ENCODE data around the gene TEF.
A peak's percentile ranks its signal among the peaks of the same experiment; 100 is the strongest.

TEF gene

DNA sequence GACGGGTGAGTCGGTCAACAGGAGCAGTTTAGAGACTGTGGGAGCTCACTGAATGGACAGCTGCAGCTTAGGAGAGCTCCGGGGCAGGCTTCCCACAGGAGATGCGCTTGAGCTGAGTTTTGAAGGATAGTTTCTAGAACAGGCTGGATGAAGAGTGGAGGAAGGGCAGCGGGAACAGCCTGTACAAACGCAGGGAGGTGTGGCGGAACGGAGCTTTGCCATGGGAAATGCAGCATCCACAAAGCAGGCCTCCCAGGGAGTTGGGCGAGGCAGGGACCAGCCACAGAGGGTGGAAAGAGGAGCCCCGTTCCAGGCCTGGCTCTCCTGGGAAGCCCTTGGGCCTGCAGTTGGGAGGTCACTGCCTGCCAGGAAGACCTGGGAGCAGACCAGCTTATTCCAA lies 26.8 kb upstream of the TEF start:
- Histone ChIP-seq H3K4me3 (ENCODE audit: extremely low read depth, insufficient read depth, low read length, poor library complexity, severe bottlenecking) (no peak overlapping the region), H3K36me3 (ENCODE audit: control insufficient read depth, insufficient read depth, low read length) (peaks cover 70% of the 10 kb centered on the region)
- WGBS, 2 experiments (ENCODE audit: insufficient coverage in 2 of 2): 95 to 96% methylated on average over 10 of the region's 10 CpGs

DNA sequence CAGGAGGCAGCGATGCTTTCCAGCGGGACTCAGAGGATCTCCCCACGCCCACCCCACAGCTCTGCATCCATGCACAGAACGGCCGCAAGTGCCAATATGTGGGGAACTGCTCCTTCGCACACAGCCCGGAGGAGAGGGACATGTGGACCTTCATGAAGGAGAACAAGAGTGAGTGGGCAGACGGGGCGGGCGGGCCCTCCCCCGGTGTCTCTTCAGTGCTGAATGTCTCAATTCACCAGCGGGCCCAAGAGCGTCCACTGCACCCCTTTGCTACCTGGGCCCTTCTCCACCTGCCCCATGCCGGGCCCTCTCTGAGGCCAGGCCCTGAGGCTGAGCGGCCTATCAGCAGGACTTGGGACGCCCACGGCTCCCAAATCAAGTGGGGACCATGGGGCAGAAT lies 25.8 kb upstream of the TEF start:
- Histone ChIP-seq H3K9me3 (ENCODE audit: control insufficient read depth, low read length) (no peaks in the 10 kb centered on the region), H3K4me1 (ENCODE audit: control insufficient read depth, insufficient read depth, low read length, poor library complexity, severe bottlenecking) (peaks cover 32% of the 10 kb centered on the region), H3K27ac (ENCODE audit: low read depth, low read length, severe bottlenecking) (no peak overlapping the region), H3K36me3 (ENCODE audit: control insufficient read depth, insufficient read depth, low read length) (peaks cover 63% of the 10 kb centered on the region), H3K4me3 (ENCODE audit: extremely low read depth, insufficient read depth, low read length, poor library complexity, severe bottlenecking) (no peak overlapping the region)
- 93 to 97% methylated on average over 14 to 15 of the region's 17 CpGs for WGBS, 2 experiments (ENCODE audit: insufficient coverage in 2 of 2)

More for the DNA sequence above, 26.8 kb upstream of the TEF start:
- H3K27ac ChIP-seq (ENCODE audit: low read depth, low read length, severe bottlenecking): no peak overlapping the region
- H3K4me1 ChIP-seq (ENCODE audit: control insufficient read depth, insufficient read depth, low read length, poor library complexity, severe bottlenecking): peaks cover 31% of the 10 kb centered on the region
- no peaks in the 10 kb centered on the region for H3K9me3 ChIP-seq (ENCODE audit: control insufficient read depth, low read length)

DNA sequence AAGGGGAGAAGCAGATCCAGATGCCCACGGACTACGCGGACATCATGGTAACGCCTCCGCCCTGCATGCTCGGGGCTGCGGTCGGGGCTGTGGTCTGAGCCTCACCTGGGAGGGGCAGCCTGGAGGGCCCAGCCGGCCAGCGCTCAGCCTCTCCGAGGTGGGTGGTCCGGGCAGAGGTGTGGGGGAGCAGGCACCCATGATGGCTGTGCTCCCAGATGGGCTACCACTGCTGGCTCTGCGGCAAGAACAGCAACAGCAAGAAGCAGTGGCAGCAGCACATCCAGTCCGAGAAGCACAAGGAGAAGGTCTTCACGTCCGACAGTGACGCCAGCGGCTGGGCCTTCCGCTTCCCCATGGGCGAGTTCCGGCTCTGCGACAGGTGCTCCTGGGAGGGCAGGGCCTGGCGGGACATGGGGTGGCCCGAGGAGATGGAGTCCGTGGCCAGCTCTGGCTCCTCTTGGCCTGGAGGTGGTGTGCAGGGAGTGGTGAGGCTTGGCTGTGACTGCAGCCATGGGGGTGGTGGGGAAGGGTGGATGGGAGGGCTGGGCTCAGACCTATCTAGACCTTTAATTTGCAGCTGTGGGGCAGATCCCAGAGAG lies 25.2 kb upstream of the TEF start:
- Histone ChIP-seq H3K4me3 (ENCODE audit: extremely low read depth, insufficient read depth, low read length, poor library complexity, severe bottlenecking) (no peak overlapping the region), H3K36me3 (ENCODE audit: control insufficient read depth, insufficient read depth, low read length) (peaks cover 58% of the 10 kb centered on the region), H3K27ac (ENCODE audit: low read depth, low read length, severe bottlenecking) (no peak overlapping the region), H3K4me1 (ENCODE audit: control insufficient read depth, insufficient read depth, low read length, poor library complexity, severe bottlenecking) (peaks cover 26% of the 10 kb centered on the region), H3K9me3 (ENCODE audit: control insufficient read depth, low read length) (no peaks in the 10 kb centered on the region)
- WGBS, 2 experiments (ENCODE audit: insufficient coverage in 2 of 2): 96 to 97% methylated on average over 15 to 25 of the region's 25 CpGs

DNA sequence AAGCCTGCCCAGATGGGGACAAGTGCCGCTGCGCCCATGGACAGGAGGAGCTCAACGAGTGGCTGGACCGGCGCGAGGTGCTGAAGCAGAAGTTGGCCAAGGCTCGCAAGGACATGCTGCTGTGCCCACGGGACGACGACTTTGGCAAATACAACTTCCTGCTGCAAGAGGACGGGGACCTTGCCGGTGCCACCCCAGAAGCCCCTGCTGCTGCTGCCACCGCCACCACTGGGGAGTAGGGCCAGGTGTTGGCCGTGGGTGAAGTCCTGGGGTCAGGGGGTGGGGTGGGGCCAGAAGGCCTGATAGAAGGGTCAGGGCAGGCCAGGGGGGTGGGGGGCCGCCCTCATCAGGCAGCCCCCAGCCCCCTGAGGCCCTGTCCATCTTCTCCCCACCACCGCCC lies 24.6 kb upstream of the TEF start:
- H3K9me3 ChIP-seq (ENCODE audit: control insufficient read depth, low read length): no peaks in the 10 kb centered on the region
- 96 to 98% methylated on average over 10 to 12 of the region's 16 CpGs for WGBS, 2 experiments (ENCODE audit: insufficient coverage in 2 of 2)
- H3K4me1 ChIP-seq (ENCODE audit: control insufficient read depth, insufficient read depth, low read length, poor library complexity, severe bottlenecking): peaks cover 19% of the 10 kb centered on the region

DNA sequence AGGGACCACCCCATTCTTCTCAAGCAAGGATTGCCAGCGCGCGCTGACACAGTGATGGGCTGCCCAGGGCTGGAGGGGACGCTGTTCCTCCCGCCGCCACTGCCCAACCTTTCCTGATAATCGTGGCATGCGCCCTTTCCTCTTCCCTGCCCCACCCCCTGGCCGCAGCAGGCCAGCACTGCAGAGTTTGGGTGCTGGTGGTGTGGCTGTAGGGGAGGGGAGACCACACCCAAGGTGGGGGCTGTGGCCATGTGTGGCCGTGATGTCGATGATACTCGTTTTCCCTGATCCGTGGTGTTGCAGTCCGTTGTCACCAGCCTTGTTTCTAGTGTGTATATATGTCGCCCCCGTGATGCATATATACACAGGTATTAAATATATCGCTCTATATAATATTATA lies 22.8 kb upstream of the TEF start:
- no peak overlapping the region for H3K27ac ChIP-seq (ENCODE audit: low read depth, low read length, severe bottlenecking)
- peaks cover 42% of the 10 kb centered on the region for H3K36me3 ChIP-seq (ENCODE audit: control insufficient read depth, insufficient read depth, low read length)
- H3K4me3 ChIP-seq (ENCODE audit: extremely low read depth, insufficient read depth, low read length, poor library complexity, severe bottlenecking): no peak overlapping the region
- peaks cover 18% of the 10 kb centered on the region for H3K4me1 ChIP-seq (ENCODE audit: control insufficient read depth, insufficient read depth, low read length, poor library complexity, severe bottlenecking)
- 98% methylated on average over 8 of the region's 17 CpGs; no CpG with 5 or more reads in 1 of the 2 experiments for WGBS, 2 experiments (ENCODE audit: insufficient coverage in 2 of 2)
- no peaks in the 10 kb centered on the region for H3K9me3 ChIP-seq (ENCODE audit: control insufficient read depth, low read length)

More for the DNA sequence above, 24.6 kb upstream of the TEF start:
- no peak overlapping the region for H3K4me3 ChIP-seq (ENCODE audit: extremely low read depth, insufficient read depth, low read length, poor library complexity, severe bottlenecking)
- H3K36me3 ChIP-seq (ENCODE audit: control insufficient read depth, insufficient read depth, low read length): peaks cover 54% of the 10 kb centered on the region
- H3K27ac ChIP-seq (ENCODE audit: low read depth, low read length, severe bottlenecking): no peak overlapping the region

DNA sequence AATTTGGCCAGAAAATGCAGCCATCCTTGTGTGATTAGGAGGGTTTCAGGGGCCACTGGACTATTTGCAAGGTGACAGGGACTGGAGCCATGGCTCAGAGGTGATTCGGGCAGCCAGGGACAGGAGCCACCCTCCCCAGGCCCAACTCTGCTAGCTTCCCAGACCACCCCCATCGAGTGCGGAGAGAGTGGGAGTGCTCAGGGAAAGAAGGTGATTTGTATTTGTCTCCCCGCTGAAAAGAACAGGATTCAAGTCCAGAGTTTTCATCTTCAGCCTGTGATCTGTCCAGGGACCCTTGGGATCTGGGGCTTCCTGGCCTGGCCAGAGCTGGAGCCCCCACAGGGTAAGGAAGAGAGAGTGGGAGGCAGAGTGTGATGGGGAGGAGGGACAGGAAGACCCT lies 22.4 kb upstream of the TEF start:
- no peak overlapping the region for H3K4me3 ChIP-seq (ENCODE audit: extremely low read depth, insufficient read depth, low read length, poor library complexity, severe bottlenecking)
- no peaks in the 10 kb centered on the region for H3K9me3 ChIP-seq (ENCODE audit: control insufficient read depth, low read length)
- H3K4me1 ChIP-seq (ENCODE audit: control insufficient read depth, insufficient read depth, low read length, poor library complexity, severe bottlenecking): peaks cover 18% of the 10 kb centered on the region
- 75 to 100% methylated on average over 1 to 2 of the region's 4 CpGs for WGBS, 2 experiments (ENCODE audit: insufficient coverage in 2 of 2)
- H3K36me3 ChIP-seq (ENCODE audit: control insufficient read depth, insufficient read depth, low read length): peaks cover 37% of the 10 kb centered on the region
- peak overlapping the region; percentile 51 for H3K27ac ChIP-seq (ENCODE audit: low read depth, low read length, severe bottlenecking)

DNA sequence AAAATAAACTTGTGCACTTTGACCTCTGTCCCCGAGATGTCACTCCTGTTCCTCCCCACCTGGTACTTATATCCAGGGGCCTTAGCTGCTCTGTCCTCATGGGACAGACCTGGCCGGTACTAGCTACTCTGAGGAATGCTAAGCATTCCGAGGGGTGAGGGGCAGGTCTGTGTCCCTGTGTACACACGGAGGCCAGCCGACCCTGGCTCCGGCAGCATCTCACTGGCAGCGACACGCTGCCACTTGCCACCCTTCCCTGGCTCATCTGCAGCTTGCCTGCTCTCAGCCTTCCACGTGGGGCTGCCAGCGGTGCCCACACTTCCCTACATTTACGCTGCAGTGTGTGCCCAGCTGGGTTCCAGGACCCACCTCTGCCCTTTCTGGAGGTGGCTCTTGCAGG lies 21.6 kb upstream of the TEF start:
- H3K9me3 ChIP-seq (ENCODE audit: control insufficient read depth, low read length): no peaks in the 10 kb centered on the region
- no peak overlapping the region for H3K27ac ChIP-seq (ENCODE audit: low read depth, low read length, severe bottlenecking)
- peaks cover 18% of the 10 kb centered on the region for H3K4me1 ChIP-seq (ENCODE audit: control insufficient read depth, insufficient read depth, low read length, poor library complexity, severe bottlenecking)
- WGBS, 2 experiments (ENCODE audit: insufficient coverage in 2 of 2): 49 to 71% methylated on average over 10 to 11 of the region's 11 CpGs
- H3K4me3 ChIP-seq (ENCODE audit: extremely low read depth, insufficient read depth, low read length, poor library complexity, severe bottlenecking): no peak overlapping the region
- peaks cover 30% of the 10 kb centered on the region for H3K36me3 ChIP-seq (ENCODE audit: control insufficient read depth, insufficient read depth, low read length)

DNA sequence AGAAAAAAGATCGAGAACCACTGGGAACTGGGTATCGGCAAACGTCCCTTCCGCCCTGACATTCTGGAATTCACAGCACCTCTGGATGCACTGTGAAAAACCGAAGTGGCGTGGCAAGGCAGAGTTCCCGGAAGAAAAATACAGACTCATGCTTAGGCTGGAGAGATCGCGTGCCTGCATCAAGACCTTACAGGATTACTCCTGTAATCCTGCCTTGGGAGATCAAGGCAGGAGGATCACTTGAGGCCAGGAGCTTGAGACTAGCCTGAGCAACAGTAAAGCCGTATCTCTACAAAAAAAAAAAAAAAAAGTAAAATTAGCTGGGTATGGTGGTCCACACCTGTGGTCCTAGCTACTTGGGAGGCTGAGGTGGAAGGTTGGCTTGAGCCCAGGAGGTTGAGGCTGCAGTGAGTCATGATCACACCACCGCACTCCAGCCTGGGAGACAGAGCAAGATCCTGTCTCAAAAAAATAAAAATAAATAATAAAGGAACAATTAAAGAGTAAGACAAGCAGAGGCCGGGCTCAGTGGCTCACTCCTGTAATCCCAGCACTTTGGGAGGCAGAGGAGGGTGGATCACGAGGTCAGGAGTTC lies 19.9 kb upstream of the TEF start:
- Histone ChIP-seq H3K36me3 (ENCODE audit: control insufficient read depth, insufficient read depth, low read length) (peaks cover 14% of the 10 kb centered on the region), H3K9me3 (ENCODE audit: control insufficient read depth, low read length) (no peaks in the 10 kb centered on the region), H3K4me3 (ENCODE audit: extremely low read depth, insufficient read depth, low read length, poor library complexity, severe bottlenecking) (no peak overlapping the region), H3K4me1 (ENCODE audit: control insufficient read depth, insufficient read depth, low read length, poor library complexity, severe bottlenecking) (peaks cover 18% of the 10 kb centered on the region), H3K27ac (ENCODE audit: low read depth, low read length, severe bottlenecking) (no peak overlapping the region)
- 93 to 97% methylated on average over 11 of the region's 13 CpGs for WGBS, 2 experiments (ENCODE audit: insufficient coverage in 2 of 2)

DNA sequence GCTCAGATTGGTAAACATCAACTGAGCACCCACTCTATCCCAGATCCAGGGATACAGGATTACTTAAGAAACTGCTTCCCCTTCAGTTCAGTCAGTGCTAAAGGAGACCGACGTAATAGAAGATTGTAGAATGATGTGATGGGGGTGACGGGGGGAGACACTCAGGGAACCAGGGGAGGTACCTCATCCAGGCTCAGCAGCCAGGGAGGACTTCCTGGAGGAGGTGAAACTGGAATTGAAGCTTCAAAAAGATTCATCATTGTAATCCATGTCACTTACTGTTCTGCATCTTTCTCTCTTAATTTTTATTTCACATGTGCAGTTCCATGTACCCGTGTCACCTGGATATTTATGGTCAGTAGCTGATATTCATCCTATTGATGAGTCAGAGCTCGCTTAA lies 19.1 kb upstream of the TEF start:
- Histone ChIP-seq H3K4me3 (ENCODE audit: extremely low read depth, insufficient read depth, low read length, poor library complexity, severe bottlenecking) (no peak overlapping the region), H3K4me1 (ENCODE audit: control insufficient read depth, insufficient read depth, low read length, poor library complexity, severe bottlenecking) (peaks cover 18% of the 10 kb centered on the region), H3K9me3 (ENCODE audit: control insufficient read depth, low read length) (no peaks in the 10 kb centered on the region), H3K27ac (ENCODE audit: low read depth, low read length, severe bottlenecking) (no peak overlapping the region), H3K36me3 (ENCODE audit: control insufficient read depth, insufficient read depth, low read length) (peaks cover 5% of the 10 kb centered on the region)
- 90 to 91% methylated on average over 3 to 4 of the region's 5 CpGs for WGBS, 2 experiments (ENCODE audit: insufficient coverage in 2 of 2)

DNA sequence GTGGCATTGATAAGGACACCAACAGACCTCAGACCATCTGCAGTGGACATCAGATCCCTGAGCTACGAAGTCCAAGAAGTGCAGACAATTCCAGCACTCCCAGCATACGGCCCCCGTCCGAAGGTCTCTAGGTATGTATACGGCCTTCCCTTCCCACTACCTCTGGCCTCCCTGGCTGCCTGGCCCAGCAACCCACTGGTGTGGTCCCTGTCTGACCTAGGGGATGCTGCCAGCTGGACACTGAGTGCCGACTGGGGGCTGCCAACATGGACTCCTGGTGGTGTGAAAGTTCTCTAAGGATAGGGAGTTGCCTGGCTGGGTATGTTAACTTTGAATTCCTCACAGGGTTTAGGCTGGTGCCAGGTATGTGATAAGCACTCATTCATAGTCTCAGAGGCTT lies 17.5 kb upstream of the TEF start:
- no peaks in the 10 kb centered on the region for H3K9me3 ChIP-seq (ENCODE audit: control insufficient read depth, low read length)
- H3K27ac ChIP-seq (ENCODE audit: low read depth, low read length, severe bottlenecking): no peak overlapping the region
- H3K4me1 ChIP-seq (ENCODE audit: control insufficient read depth, insufficient read depth, low read length, poor library complexity, severe bottlenecking): peaks cover 7% of the 10 kb centered on the region
- 88 to 100% methylated on average over 1 to 6 of the region's 6 CpGs for WGBS, 2 experiments (ENCODE audit: insufficient coverage in 2 of 2)
- H3K36me3 ChIP-seq (ENCODE audit: control insufficient read depth, insufficient read depth, low read length): peaks cover 3% of the 10 kb centered on the region
- H3K4me3 ChIP-seq (ENCODE audit: extremely low read depth, insufficient read depth, low read length, poor library complexity, severe bottlenecking): no peak overlapping the region

DNA sequence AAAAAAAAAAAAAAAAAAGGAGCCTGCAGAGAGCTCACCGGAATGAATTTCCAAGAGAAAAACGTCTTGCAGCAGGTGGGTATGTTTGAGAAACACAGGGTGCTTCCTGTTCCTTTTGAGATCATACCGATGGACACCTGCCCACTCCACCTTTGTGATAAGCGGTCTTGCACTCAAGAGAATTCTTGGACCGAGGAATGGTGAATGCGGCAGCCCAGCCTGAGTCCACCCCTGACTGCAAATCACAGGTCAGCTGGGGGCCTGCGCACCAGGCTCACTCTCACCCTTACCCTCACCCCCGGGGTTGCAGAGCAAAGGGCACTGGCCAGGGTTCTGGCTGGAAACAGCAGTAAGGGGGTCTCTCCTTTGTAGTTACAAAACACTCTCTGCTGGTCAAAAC lies 16.8 kb upstream of the TEF start:
- Histone ChIP-seq H3K9me3 (ENCODE audit: control insufficient read depth, low read length) (no peaks in the 10 kb centered on the region), H3K4me3 (ENCODE audit: extremely low read depth, insufficient read depth, low read length, poor library complexity, severe bottlenecking) (no peak overlapping the region)
- WGBS, 2 experiments (ENCODE audit: insufficient coverage in 2 of 2): 47 to 59% methylated on average over 4 to 6 of the region's 8 CpGs

More for the DNA sequence above, 16.8 kb upstream of the TEF start:
- Histone ChIP-seq H3K4me1 (ENCODE audit: control insufficient read depth, insufficient read depth, low read length, poor library complexity, severe bottlenecking) (peaks cover 3% of the 10 kb centered on the region), H3K27ac (ENCODE audit: low read depth, low read length, severe bottlenecking) (no peak overlapping the region), H3K36me3 (ENCODE audit: control insufficient read depth, insufficient read depth, low read length) (peaks cover 3% of the 10 kb centered on the region)

Measured in mesodermal cell (in vitro differentiated cells).